ENCODE results near the gene C6orf132. TPM values are rescaled to one million over a fixed set of nuclear protein-coding genes. Genes with fewer than 3 reads are reported as not detected.

Gene C6orf132
- total RNA-seq, 4 donors from 2014 or later, result 26.1 to 96.9 (median 43.2) TPM

DNA sequence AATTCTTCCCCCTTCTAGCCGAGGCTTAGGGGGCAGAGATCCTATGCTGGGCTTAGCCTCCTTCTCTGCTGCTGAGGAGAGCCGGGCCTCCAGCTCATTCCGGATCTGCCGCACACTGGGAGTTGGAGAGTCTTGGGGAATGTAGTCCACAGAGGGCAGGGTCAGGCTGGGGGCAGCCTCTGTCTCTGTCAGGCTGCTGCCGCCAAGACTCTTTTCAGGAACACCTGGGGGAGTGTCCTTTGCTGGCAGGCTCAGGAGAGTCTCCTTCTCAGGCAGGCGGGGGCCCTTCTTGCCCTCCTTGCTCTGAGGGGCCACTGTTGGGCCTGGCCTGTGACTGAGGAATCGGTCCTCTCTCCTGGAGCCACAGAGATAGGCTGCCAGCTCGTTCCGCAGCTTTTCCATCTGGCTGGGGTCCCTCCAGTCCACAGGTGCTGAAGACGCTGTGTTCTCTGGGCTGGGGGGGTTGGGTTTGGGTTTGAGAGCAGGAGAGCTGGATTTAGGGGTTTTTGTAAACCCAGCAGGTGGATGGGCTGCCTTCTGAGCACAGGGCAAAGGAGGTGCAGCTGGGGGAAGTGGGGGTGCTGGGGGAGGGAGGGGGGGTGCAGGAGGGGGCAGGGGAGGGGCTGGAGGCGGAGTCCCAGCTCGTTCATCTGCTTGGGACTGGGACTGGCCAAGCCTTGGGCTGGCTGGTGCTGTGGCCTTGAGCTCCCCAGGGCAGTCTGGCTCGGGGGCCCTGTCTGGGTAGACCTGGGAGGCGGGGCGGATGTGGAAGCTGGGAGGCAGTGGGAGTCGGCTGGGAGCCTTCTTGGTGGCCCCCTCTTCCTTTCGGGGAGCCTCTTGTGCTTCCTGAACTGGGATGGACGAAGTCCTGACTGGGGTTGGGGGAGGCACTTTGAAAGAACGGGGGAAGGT lies 36.1 kb downstream of the C6orf132 start:
- WGBS, 2 donors (ENCODE audit: low coverage in 1 of 2), result 80% methylated on average over 18 of the region's 19 CpGs; no CpG with 5 or more reads in 1 of the 2 donors
- H3K4me3 ChIP-seq, result no peak overlapping the region

DNA sequence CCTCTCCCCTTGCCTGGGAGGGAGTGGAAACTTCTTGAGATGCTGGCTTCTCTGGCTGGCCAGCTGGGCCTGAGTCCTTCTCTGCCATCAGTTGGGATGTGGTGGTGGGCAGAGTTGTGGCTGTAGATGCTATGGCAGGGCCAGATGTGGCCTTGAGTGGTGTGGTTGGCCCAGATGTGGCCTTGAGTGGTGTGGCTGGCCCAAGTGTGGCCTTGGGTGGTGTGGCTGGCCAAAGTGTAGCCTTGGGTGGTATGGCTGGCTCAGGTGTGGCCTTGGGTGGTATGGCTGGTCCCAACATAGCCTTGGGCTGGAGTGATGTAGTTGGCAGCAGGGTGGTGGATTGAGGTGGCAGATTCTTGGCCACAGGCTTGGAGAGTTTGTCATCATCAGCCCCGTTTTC lies 36.7 kb downstream of the C6orf132 start:
- Histone ChIP-seq H3K36me3 (no peaks in the 10 kb centered on the region), H3K27me3 (peaks cover 9% of the 10 kb centered on the region), H3K4me1 (peaks cover 17 to 37% (median 24%) of the 10 kb centered on the region in 4 donors), H3K9me3 (no peaks in the 10 kb centered on the region), H3K27ac (no peak overlapping the region), H3K4me3 (no peak overlapping the region)
- DNase-seq, result no peak
- in situ Hi-C loops (cut with MboI; ENCODE audit: low pct_ligation_motif_present in 1 of 4, low pct_unique_long_range_greater_than_20kb in 1 of 4, low sequenced_read_pairs in 3 of 4), result no loop called here
- TF ChIP-seq POLR2A (IDR thresholded peaks at IDR 0.05), result no peak
- TF ChIP-seq EP300 (IDR thresholded peaks at IDR 0.05; ENCODE audit: low read depth), result no peak
- no peak for TF ChIP-seq POLR2AphosphoS5 (IDR thresholded peaks at IDR 0.05)
- TF ChIP-seq, protein P1, sequence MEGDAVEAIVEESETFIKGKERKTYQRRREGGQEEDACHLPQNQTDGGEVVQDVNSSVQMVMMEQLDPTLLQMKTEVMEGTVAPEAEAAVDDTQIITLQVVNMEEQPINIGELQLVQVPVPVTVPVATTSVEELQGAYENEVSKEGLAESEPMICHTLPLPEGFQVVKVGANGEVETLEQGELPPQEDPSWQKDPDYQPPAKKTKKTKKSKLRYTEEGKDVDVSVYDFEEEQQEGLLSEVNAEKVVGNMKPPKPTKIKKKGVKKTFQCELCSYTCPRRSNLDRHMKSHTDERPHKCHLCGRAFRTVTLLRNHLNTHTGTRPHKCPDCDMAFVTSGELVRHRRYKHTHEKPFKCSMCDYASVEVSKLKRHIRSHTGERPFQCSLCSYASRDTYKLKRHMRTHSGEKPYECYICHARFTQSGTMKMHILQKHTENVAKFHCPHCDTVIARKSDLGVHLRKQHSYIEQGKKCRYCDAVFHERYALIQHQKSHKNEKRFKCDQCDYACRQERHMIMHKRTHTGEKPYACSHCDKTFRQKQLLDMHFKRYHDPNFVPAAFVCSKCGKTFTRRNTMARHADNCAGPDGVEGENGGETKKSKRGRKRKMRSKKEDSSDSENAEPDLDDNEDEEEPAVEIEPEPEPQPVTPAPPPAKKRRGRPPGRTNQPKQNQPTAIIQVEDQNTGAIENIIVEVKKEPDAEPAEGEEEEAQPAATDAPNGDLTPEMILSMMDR (IDR thresholded peaks at IDR 0.05), result no peak
- 80% methylated on average over 1 of the region's 1 CpG; no CpG with 5 or more reads in 1 of the 2 donors for WGBS, 2 donors (ENCODE audit: low coverage in 1 of 2)
- intact Hi-C loops (cut with DNase I; ENCODE audit: low total_unique reads), result no loop called here

More for the DNA sequence above, 36.1 kb downstream of the C6orf132 start:
- Histone ChIP-seq H3K4me1 (peaks cover 12 to 30% (median 18%) of the 10 kb centered on the region in 4 donors), H3K27me3 (peaks cover 9% of the 10 kb centered on the region), H3K9me3 (no peaks in the 10 kb centered on the region), H3K36me3 (no peaks in the 10 kb centered on the region), H3K27ac (no peak overlapping the region)
- no peak for TF ChIP-seq POLR2AphosphoS5 (IDR thresholded peaks at IDR 0.05)
- TF ChIP-seq POLR2A (IDR thresholded peaks at IDR 0.05), result no peak
- TF ChIP-seq EP300 (IDR thresholded peaks at IDR 0.05; ENCODE audit: low read depth), result no peak
- TF ChIP-seq, protein P1 (IDR thresholded peaks at IDR 0.05), result no peak
- intact Hi-C loops (cut with DNase I; ENCODE audit: low total_unique reads), result no loop called here
- no peak for DNase-seq
- in situ Hi-C loops (cut with MboI; ENCODE audit: low pct_ligation_motif_present in 1 of 4, low pct_unique_long_range_greater_than_20kb in 1 of 4, low sequenced_read_pairs in 3 of 4), result no loop called here

GRCh38 chr6:42105156-42105648 lies 37.2 kb downstream of the C6orf132 start:
- in situ Hi-C loops (cut with MboI; ENCODE audit: low pct_ligation_motif_present in 1 of 4, low pct_unique_long_range_greater_than_20kb in 1 of 4, low sequenced_read_pairs in 3 of 4), result no loop called here
- Histone ChIP-seq H3K27ac (peak overlapping the region in 1 of 4 donors; percentile 65), H3K4me3 (no peak overlapping the region), H3K4me1 (peaks cover 21 to 42% (median 28%) of the 10 kb centered on the region in 4 donors), H3K9me3 (no peaks in the 10 kb centered on the region), H3K36me3 (no peaks in the 10 kb centered on the region), H3K27me3 (peaks cover 9% of the 10 kb centered on the region)
- WGBS, 2 donors (ENCODE audit: low coverage in 1 of 2), result 90% methylated on average over 15 of the region's 17 CpGs; no CpG with 5 or more reads in 1 of the 2 donors
- no peak for DNase-seq
- intact Hi-C loops (cut with DNase I; ENCODE audit: low total_unique reads), result no loop called here
- TF ChIP-seq POLR2A (IDR thresholded peaks at IDR 0.05) (no peak), POLR2AphosphoS5 (IDR thresholded peaks at IDR 0.05) (no peak), EP300 (IDR thresholded peaks at IDR 0.05; ENCODE audit: low read depth) (no peak)
- TF ChIP-seq, protein P1 (IDR thresholded peaks at IDR 0.05), result no peak

DNA sequence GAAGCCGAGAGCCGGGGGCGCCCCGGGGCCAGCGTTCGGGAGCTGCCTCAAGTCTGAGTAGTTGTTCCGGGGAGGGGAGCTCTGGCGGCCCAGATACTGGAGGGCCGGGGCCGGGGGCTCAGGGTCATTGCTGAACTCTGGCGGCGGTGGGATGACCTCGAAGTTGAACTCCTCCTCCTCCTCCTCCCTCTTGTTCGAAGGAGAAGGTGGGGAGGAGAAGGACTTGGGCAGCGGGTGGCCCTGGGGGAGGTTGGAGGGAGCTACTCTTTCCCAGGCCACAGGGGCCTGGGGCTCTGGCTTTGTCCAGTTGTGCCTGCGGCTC lies 37.7 kb downstream of the C6orf132 start:
- no peaks in the 10 kb centered on the region for H3K9me3 ChIP-seq
- in situ Hi-C loops (cut with MboI; ENCODE audit: low pct_ligation_motif_present in 1 of 4, low pct_unique_long_range_greater_than_20kb in 1 of 4, low sequenced_read_pairs in 3 of 4), result no loop called here
- H3K27ac ChIP-seq, result peak overlapping the region in 3 of 4 donors; percentile 44 to 65 (median 62)
- DNase-seq, result no peak
- TF ChIP-seq POLR2AphosphoS5 (IDR thresholded peaks at IDR 0.05) (no peak), POLR2A (IDR thresholded peaks at IDR 0.05) (no peak), EP300 (IDR thresholded peaks at IDR 0.05; ENCODE audit: low read depth) (no peak)
- TF ChIP-seq, protein P1 (IDR thresholded peaks at IDR 0.05), result no peak
- peak overlapping the region; percentile 11 to 51 (median 34) for H3K4me3 ChIP-seq
- WGBS, 2 donors (ENCODE audit: low coverage in 1 of 2), result 64% methylated on average over 16 of the region's 16 CpGs; no CpG with 5 or more reads in 1 of the 2 donors
- H3K27me3 ChIP-seq, result peaks cover 9% of the 10 kb centered on the region
- peaks cover 24 to 46% (median 32%) of the 10 kb centered on the region in 4 donors for H3K4me1 ChIP-seq
- intact Hi-C loops (cut with DNase I; ENCODE audit: low total_unique reads), result no loop called here
- H3K36me3 ChIP-seq, result no peaks in the 10 kb centered on the region
